Activated CD8-positive, alpha-beta T cell treated with anti-CD3 and anti-CD28 coated beads for 36 hours (primary cell): Measurements from ENCODE around the gene RUNX1. TPM values are rescaled to one million over a fixed set of nuclear protein-coding genes. Genes with fewer than 3 reads are reported as not detected.

Experiments used
- ATAC-seq: fragments of 200-7000 bp; cut with Tn5 transposase; one replicate; pipeline ENCODE4 v1.10.0; 2021; ENCODE audit warnings: mild to moderate bottlenecking, moderate library complexity
- CTCF ChIA-PET: fragments of 350-600 bp; sonication (Branson Sonifier 250); formaldehyde crosslinking; loops from one replicate; lab custom pipeline; 2021; ENCODE audit warnings: antibody characterized with exemption; lab: Charles Lee
- POLR2A ChIA-PET: fragments of 350-600 bp; sonication (Branson Sonifier 250); formaldehyde crosslinking; loops from one replicate; lab custom pipeline; 2021; ENCODE audit warnings: antibody characterized with exemption; lab: Charles Lee
- DNase-seq: peaks from one replicate; pipeline ENCODE4 v3.0.0-alpha.2; 2020
- H3K27ac Mint-ChIP-seq: one replicate; pipeline ENCODE4 v1.8.0; 2021; ENCODE audit warnings: mild to moderate bottlenecking, mixed read lengths
- H3K27me3 Mint-ChIP-seq: one replicate; pipeline ENCODE4 v1.8.0; 2021; ENCODE audit warnings: mixed read lengths
- H3K36me3 Mint-ChIP-seq: one replicate; pipeline ENCODE4 v1.8.0; 2021; ENCODE audit warnings: low read depth, mixed read lengths
- H3K4me1 Mint-ChIP-seq: one replicate; pipeline ENCODE4 v1.8.0; 2021; ENCODE audit warnings: low read depth, mixed read lengths
- H3K4me3 Mint-ChIP-seq: one replicate; pipeline ENCODE4 v1.8.0; 2021; ENCODE audit warnings: mild to moderate bottlenecking, moderate library complexity, mixed read lengths
- H3K9me3 Mint-ChIP-seq: one replicate; pipeline ENCODE4 v1.8.0; 2021; ENCODE audit warnings: mixed read lengths
- CTCF ChIP-seq: fragments of 200-600 bp; IDR thresholded peaks from one replicate; pipeline ENCODE4 v1.8.0; 2022; ENCODE audit warnings: antibody characterized with exemption, mild to moderate bottlenecking
- intact Hi-C: fragments of 100-400 bp; cut with micrococcal nuclease; formaldehyde crosslinking; loops from one replicate; pipeline ENCODE4 v1.10.0; 2022
- total RNA-seq, 2 experiments: library from RNA; stranded (reverse); gene quantifications; one replicate each; pipeline ENCODE4 v1.2.3, GENCODE V29; 2021

The RUNX1 gene
- total RNA-seq, 2 experiments from 2014 or later: 18.7 to 19.0 TPM

GRCh38 chr21:34834852-34835501 is 214.1 kb downstream of the RUNX1 start:
- ATAC-seq (peak; percentile 76), DNase-seq (peak; percentile 61)
- ChIA-PET CTCF (interaction anchor here (0.7 to 1.3 kb wide), 3 partner anchors 13 to 20 kb away, joined by 3 read pairs; no protein-coding TSS in a partner anchor), POLR2A (no interaction called here)
- Mint-ChIP-seq H3K4me1 (peaks cover 48% of the 10 kb centered on the region), H3K27me3 (no peaks in the 10 kb centered on the region), H3K27ac (peak overlapping the region; percentile 50), H3K36me3 (peaks cover 54% of the 10 kb centered on the region), H3K9me3 (no peaks in the 10 kb centered on the region), H3K4me3 (no peak overlapping the region)
- no peak for TF ChIP-seq CTCF
- intact Hi-C loops: no loop called here

GRCh38 chr21:34834290-34834689 is 214.8 kb downstream of the RUNX1 start:
- no peak overlapping the region for H3K4me3 Mint-ChIP-seq
- H3K9me3 Mint-ChIP-seq: no peaks in the 10 kb centered on the region
- peak overlapping the region; percentile 50 for H3K27ac Mint-ChIP-seq
- no peaks in the 10 kb centered on the region for H3K27me3 Mint-ChIP-seq
- intact Hi-C loops: no loop called here
- peaks cover 42% of the 10 kb centered on the region for H3K4me1 Mint-ChIP-seq
- TF ChIP-seq CTCF: no peak
- DNase-seq (no peak), ATAC-seq (no peak)
- H3K36me3 Mint-ChIP-seq: peaks cover 57% of the 10 kb centered on the region
- CTCF ChIA-PET: interaction anchor here (0.7 to 1.3 kb wide), 4 partner anchors 12 to 113 kb away, joined by 3 read pairs; no protein-coding TSS in a partner anchor
- POLR2A ChIA-PET: no interaction called here

GRCh38 chr21:34833465-34833864 is 215.6 kb downstream of the RUNX1 start:
- CTCF ChIA-PET: interaction anchor here (1.3 kb wide), 1 partner anchor 112 kb away, joined by 3 read pairs; no protein-coding TSS in a partner anchor
- no peak overlapping the region for H3K4me3 Mint-ChIP-seq
- peaks cover 37% of the 10 kb centered on the region for H3K4me1 Mint-ChIP-seq
- DNase-seq (no peak), ATAC-seq (no peak)
- intact Hi-C loops: no loop called here
- no peak overlapping the region for H3K27ac Mint-ChIP-seq
- peaks cover 60% of the 10 kb centered on the region for H3K36me3 Mint-ChIP-seq
- no peaks in the 10 kb centered on the region for H3K9me3 Mint-ChIP-seq
- POLR2A ChIA-PET: interaction anchor here (1.1 kb wide), 1 partner anchor 11 kb away, joined by 5 read pairs; no protein-coding TSS in a partner anchor
- H3K27me3 Mint-ChIP-seq: no peaks in the 10 kb centered on the region
- TF ChIP-seq CTCF: no peak

- no peak overlapping the region for H3K27ac Mint-ChIP-seq
Measured at GRCh38 chr21:34830386-34831170, 218.5 kb downstream of the RUNX1 start.

More at GRCh38 chr21:34830386-34831170, 218.5 kb downstream of the RUNX1 start:
- no peak for DNase-seq
- H3K36me3 Mint-ChIP-seq: peaks cover 68% of the 10 kb centered on the region
- peaks cover 19% of the 10 kb centered on the region for H3K4me1 Mint-ChIP-seq
- H3K4me3 Mint-ChIP-seq: no peak overlapping the region
- TF ChIP-seq CTCF: no peak
- intact Hi-C loops: no loop called here
- H3K9me3 Mint-ChIP-seq: peaks cover 6% of the 10 kb centered on the region
- no peak for ATAC-seq
- CTCF ChIA-PET: no interaction called here
- POLR2A ChIA-PET: no interaction called here
- H3K27me3 Mint-ChIP-seq: no peaks in the 10 kb centered on the region
